Progenitor cell of endocrine pancreas (in vitro differentiated cells): ENCODE measurements around the gene KRT8. TPM values are rescaled to one million over a fixed set of nuclear protein-coding genes. Genes with fewer than 3 reads are reported as not detected.
A peak's percentile ranks its signal among the peaks of the same experiment; 100 is the strongest.

Source experiments
- DNase-seq: peaks from one replicate; pipeline ENCODE4 v3.0.0; 2021; ENCODE audit warnings: low spot score; ENCODE audit not compliant: unreplicated experiment
- H3K27ac Mint-ChIP-seq: 2 replicates; pipeline ENCODE4 v1.8.0; 2021; ENCODE audit warnings: mild to moderate bottlenecking, moderate library complexity, mixed read lengths
- H3K27me3 Mint-ChIP-seq: 2 replicates; pipeline ENCODE4 v1.8.0; 2021; ENCODE audit warnings: mixed read lengths
- H3K36me3 Mint-ChIP-seq: 2 replicates; pipeline ENCODE4 v1.8.0; 2022; ENCODE audit warnings: mixed read lengths; ENCODE audit not compliant: insufficient read depth
- H3K4me1 Mint-ChIP-seq: 2 replicates; pipeline ENCODE4 v1.8.0; 2021; ENCODE audit warnings: low read depth, mixed read lengths
- H3K4me3 Mint-ChIP-seq: 2 replicates; pipeline ENCODE4 v1.8.0; 2021; ENCODE audit warnings: low read depth, mild to moderate bottlenecking, moderate library complexity, mixed read lengths
- H3K9me3 Mint-ChIP-seq: 2 replicates; pipeline ENCODE4 v1.8.0; 2021; ENCODE audit warnings: low read depth, mixed read lengths
- total RNA-seq: library from RNA; stranded (reverse); gene quantifications from 2 replicates; pipeline ENCODE4 v1.2.1, GENCODE V29; 2021
- TF ChIP-seq, protein P1 (sequence below): fragments of 200-600 bp; sonication (generic); IDR thresholded peaks from one replicate; pipeline ENCODE4 v1.5.0; 2021; ENCODE audit warnings: antibody characterized with exemption, mild to moderate bottlenecking; ENCODE audit not compliant: unreplicated experiment

KRT8 gene
- total RNA-seq, 1 donor from 2014 or later = 1,180 TPM

DNA sequence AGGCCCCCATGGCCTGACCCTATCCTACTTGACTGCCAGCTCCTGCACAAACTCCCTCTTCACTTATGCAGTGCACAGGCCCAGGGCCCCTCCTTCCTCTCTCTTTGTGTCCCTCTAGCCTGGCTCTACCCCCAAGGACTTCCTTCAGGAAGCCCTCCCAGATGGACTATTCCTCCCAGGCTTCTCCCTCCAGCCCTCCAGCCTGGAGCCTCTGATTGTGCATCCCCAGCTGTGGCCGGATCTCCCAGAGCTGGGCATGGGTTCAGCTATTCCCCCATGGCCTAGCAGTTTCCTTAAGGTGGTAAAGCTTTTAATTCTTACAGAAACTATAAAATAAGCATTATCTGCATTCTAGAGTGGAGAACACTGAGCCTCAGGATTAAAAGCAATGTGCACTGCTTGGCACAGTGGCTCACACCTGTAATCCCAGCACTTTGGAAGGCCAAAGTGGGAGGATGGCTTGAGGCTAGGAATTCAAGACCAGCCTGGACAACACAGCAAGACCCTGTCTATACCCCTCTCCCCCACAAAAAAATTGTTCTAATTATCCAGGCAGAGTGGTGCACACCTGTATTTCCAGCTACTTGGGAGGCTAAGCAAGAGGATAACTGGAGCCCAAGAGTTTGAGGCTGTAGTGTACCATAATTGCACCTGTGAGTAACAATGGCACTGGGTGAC lies 16.8 kb upstream of the KRT8 start:
- no peak overlapping the region for H3K4me3 Mint-ChIP-seq
- H3K27ac Mint-ChIP-seq = peak overlapping the region; percentile 78
- no peak for DNase-seq
- no peaks in the 10 kb centered on the region for H3K36me3 Mint-ChIP-seq
- peaks cover 43% of the 10 kb centered on the region for H3K4me1 Mint-ChIP-seq
- TF ChIP-seq, protein P1, sequence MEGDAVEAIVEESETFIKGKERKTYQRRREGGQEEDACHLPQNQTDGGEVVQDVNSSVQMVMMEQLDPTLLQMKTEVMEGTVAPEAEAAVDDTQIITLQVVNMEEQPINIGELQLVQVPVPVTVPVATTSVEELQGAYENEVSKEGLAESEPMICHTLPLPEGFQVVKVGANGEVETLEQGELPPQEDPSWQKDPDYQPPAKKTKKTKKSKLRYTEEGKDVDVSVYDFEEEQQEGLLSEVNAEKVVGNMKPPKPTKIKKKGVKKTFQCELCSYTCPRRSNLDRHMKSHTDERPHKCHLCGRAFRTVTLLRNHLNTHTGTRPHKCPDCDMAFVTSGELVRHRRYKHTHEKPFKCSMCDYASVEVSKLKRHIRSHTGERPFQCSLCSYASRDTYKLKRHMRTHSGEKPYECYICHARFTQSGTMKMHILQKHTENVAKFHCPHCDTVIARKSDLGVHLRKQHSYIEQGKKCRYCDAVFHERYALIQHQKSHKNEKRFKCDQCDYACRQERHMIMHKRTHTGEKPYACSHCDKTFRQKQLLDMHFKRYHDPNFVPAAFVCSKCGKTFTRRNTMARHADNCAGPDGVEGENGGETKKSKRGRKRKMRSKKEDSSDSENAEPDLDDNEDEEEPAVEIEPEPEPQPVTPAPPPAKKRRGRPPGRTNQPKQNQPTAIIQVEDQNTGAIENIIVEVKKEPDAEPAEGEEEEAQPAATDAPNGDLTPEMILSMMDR = no peak
- H3K27me3 Mint-ChIP-seq = no peaks in the 10 kb centered on the region
- no peaks in the 10 kb centered on the region for H3K9me3 Mint-ChIP-seq

DNA sequence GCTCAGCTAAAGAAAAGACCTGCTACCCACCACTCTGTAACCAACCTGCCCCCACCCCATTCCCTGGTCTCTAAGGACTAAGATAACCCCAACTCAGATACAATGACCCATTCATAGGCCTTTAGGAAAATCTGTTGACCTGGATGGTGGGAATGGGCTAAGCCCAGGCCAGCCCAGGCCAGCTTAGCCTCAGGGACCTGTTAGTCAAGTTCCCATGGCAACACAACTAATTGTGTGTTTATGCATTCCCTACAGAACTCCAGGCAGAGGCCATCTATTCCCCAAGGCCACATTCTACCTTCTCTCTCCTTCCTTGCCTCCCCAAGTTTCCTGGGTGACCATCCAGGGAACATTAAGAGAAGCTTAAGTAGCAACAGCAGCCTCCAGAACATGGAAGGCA lies 16.1 kb upstream of the KRT8 start:
- H3K36me3 Mint-ChIP-seq = no peaks in the 10 kb centered on the region
- TF ChIP-seq, protein P1 = no peak
- no peaks in the 10 kb centered on the region for H3K27me3 Mint-ChIP-seq
- no peak for DNase-seq
- peak overlapping the region; percentile 78 for H3K27ac Mint-ChIP-seq
- no peaks in the 10 kb centered on the region for H3K9me3 Mint-ChIP-seq
- H3K4me3 Mint-ChIP-seq = no peak overlapping the region
- H3K4me1 Mint-ChIP-seq = peaks cover 38% of the 10 kb centered on the region

DNA sequence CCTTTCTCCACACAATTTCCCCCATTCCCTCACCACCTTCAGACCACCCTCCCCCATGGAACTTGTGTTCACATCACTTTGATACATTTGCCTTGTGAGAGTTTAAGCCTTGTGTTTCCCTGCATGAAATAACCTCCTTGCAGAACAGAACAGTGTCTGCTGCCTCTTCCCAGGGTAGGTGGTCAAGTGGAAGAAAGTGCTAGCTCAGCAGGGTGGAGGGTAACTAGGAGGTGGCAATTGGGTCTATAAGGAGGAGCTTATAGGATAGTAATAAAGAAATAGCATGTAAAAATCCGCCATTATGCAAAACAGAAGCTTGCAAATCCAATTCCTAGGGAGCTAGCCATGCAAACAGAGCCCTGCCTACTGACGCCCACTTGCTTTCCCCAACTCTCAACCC lies 13.9 kb upstream of the KRT8 start:
- no peaks in the 10 kb centered on the region for H3K9me3 Mint-ChIP-seq
- H3K27me3 Mint-ChIP-seq = no peaks in the 10 kb centered on the region
- H3K4me3 Mint-ChIP-seq = no peak overlapping the region
- no peaks in the 10 kb centered on the region for H3K36me3 Mint-ChIP-seq
- DNase-seq = no peak
- H3K27ac Mint-ChIP-seq = peak overlapping the region; percentile 26
- H3K4me1 Mint-ChIP-seq = peaks cover 35% of the 10 kb centered on the region
- TF ChIP-seq, protein P1 = no peak

DNA sequence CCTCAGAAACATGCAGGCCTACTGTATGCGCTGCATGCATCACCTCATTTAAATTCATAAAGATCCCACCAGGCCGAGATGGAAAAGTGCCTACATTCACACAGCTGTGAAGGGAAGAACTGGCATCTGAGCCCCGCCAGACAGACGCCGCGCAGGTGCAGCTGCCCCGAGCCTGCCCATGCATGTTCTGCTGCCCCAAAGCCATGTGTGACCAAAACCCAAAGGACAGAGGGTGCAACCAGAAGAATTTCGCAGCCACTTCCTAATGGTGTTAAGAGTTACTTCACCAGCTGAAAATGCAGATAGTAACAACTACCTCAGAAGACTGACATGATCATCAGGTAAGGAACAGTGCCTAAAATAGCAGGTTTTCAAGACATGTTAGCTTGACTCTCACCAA lies 13.5 kb upstream of the KRT8 start:
- H3K4me3 Mint-ChIP-seq = no peak overlapping the region
- H3K9me3 Mint-ChIP-seq = no peaks in the 10 kb centered on the region
- TF ChIP-seq, protein P1 = no peak
- H3K27ac Mint-ChIP-seq = no peak overlapping the region
- H3K4me1 Mint-ChIP-seq = peaks cover 40% of the 10 kb centered on the region
- no peaks in the 10 kb centered on the region for H3K36me3 Mint-ChIP-seq
- no peak for DNase-seq
- H3K27me3 Mint-ChIP-seq = no peaks in the 10 kb centered on the region

DNA sequence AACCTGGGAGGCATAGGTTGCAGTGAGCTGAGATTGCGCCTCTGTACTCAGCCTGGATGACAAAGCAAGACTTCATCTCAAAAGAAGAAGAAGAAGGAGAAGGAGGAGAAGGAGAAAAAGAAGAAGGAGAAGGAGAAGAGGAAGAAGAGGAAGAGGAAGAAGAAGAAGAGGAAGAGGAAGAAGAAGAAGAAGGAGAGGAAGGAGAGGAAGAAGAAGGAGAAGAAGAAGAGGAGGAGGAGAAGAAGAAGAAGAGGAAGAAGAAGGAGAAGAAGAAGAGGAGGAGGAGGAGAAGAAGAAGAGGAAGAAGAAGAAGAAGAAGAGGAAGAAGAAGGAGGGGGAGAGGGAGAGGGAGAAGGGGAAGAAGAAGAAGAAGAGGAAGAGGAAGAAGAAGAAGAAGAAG lies 12.9 kb upstream of the KRT8 start:
- Mint-ChIP-seq H3K4me3 (no peak overlapping the region), H3K27me3 (no peaks in the 10 kb centered on the region), H3K4me1 (peaks cover 42% of the 10 kb centered on the region), H3K9me3 (no peaks in the 10 kb centered on the region), H3K36me3 (no peaks in the 10 kb centered on the region), H3K27ac (no peak overlapping the region)
- TF ChIP-seq, protein P1 = no peak
- no peak for DNase-seq
